ENCODE results near the gene LYAR.

Gene LYAR

GRCh38 chr4:4315461-4316149 lies 25.7 kb upstream of the LYAR start:
- DNase-seq (ENCODE audit: low read depth): no peak

DNA sequence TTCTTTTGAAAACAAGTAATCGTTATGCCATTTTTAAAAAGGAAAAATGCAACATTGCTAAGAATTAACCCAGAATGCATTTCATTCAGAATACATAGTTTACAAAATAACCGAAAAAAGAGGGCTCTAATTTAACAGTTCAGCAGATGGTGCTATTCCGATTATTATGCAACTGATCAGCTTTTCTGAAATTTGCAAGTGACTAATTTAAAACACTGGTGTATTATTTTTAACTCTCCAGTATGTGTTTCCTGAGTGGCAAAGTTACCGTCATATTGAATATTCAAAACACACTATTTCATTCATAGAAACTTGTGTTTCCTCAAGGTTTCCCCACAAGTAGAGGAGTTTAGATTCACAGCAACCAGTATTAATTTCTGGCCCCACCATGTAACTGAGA lies 21.2 kb upstream of the LYAR start:
- no peak for DNase-seq (ENCODE audit: low read depth)

DNA sequence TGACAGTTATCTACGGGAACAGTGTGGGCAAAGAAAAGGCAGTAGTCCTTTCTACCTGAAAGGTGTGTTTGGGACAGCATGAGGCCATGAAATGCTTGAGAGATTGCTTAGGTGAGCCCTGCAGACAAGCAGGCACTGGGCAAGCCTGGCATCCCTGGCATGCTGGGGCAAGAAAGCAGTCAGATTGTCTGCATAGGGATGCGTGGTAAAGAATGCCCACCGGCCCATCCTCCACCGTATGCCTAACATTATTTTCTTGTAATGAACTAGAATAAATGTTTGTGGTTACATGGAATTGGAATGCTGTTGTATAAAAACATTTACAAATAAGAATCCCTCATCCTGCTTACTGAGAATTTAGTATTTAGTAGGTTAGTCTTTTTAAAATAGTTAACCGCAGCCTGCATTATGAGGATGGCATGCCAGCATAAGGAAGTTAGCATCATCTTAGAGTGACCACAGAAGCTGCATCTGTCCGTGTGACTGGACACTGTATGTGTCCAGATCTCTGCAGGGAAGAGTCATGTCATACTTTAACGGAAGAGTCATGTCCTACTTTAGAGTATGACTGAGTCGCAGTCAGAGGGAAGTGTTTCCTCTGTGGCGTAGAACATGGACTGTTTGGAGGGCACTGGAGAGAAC lies 19.0 kb upstream of the LYAR start:
- DNase-seq (ENCODE audit: low read depth): no peak

GRCh38 chr4:4306920-4307319 lies 17.0 kb upstream of the LYAR start:
- no peak for DNase-seq (ENCODE audit: low read depth)

DNA sequence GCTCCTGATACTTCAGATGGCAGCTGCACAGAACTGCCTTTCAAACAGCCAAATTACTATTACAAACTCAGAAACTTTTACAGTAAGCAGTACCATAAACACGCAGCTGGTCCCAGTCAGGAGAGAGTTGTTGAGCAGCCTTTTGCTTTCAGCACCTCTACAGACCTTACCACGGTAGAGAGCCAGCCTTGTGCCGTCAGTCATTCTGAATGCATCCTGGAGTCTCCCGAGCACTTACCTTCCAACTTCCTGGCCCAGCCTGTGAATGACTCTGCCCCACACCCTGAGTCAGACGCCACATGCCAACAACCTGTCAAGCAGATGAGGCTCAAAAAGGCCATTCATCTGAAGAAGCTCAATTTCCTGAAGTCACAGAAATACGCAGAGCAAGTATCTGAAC lies 12.5 kb upstream of the LYAR start:
- no peak for DNase-seq (ENCODE audit: low read depth)

GRCh38 chr4:4302001-4302400 lies 12.0 kb upstream of the LYAR start:
- no peak for DNase-seq (ENCODE audit: low read depth)

DNA sequence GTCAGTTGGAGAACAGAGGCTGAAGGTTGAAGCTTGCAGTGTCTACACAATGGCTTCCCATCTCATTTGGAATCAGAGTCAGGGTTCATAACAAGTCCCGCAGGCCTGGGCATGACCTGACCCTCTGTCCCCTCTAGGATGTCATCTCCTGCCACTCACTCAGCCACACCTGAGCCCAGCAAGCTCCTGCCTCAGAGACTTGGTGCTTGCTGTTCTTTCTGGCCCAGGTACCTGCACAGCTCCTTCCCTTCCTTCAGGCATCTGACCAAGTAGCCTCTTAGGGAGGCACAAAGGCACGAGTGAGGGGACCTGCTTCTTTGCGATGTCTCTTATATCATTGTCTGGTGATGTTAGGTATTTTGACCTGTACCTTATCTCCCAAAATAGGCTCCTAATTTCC lies 9.1 kb upstream of the LYAR start:
- DNase-seq (ENCODE audit: low read depth): no peak

DNA sequence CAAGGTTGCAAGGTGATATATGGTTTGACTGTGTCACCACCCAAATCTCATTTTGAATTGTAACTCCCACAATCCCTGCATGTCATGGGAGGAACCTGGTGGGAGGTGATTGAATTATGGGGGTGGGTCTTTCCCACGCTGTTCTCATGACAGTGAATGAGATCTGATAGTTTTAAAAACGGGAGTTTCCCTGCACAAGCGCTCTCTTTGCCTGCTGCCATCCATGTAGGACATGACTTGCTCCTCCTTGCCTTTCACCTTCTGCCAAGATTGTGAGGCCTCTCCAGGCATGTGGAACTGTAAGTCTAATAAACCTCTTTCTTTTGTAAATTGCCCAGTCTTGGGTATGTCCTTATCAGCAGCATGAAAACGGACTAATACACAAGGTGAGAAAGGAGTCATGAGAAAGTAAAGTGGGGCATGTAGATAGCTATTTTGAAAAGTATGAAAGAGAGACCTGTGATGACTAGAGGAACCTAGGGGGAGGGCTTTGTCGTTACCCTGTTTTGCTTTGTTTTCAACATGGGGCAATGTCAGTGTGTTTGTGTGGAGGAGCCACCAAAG lies 6.4 kb upstream of the LYAR start:
- DNase-seq (ENCODE audit: low read depth): no peak

DNA sequence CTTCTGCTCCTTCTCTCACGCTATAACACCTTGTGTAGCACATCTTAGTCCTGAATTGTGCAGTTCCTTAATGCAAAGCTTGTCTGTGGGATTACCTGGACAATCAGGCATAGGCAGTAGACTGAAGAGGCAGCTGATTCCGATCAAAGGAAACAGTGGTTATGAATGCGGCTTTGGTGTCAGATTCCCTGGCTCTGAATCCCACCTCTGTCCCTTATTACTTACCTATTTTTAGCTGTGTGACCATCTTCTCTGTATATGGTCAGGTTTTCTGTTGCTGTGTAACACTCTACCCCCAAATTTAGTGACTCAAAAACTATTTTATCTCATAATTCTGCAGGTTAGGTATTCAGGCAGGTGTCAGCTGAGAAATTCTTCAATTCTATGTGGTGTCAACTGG lies 3.3 kb upstream of the LYAR start:
- DNase-seq (ENCODE audit: low read depth): no peak

DNA sequence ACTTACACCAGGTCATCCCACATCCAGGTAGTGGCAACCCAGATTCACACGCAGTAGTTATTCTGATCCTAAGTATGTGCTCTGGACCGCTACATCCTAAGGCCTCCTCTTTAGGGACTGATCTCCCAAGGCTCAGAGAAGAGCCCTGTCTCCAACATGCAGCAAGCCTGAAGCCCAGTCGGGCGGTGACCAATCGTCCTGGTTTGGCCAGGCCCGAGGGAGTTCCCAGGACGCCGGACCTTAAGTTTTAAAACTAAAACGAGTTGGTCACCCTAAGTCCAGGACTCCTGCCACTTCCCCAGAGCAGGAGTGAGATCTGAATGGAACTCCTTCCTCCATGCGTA lies 385 bp downstream of the LYAR start:
- DNase-seq (ENCODE audit: low read depth): peak; percentile 8

GRCh38 chr4:4289055-4289454 lies 899 bp downstream of the LYAR start:
- no peak for DNase-seq (ENCODE audit: low read depth)

DNA sequence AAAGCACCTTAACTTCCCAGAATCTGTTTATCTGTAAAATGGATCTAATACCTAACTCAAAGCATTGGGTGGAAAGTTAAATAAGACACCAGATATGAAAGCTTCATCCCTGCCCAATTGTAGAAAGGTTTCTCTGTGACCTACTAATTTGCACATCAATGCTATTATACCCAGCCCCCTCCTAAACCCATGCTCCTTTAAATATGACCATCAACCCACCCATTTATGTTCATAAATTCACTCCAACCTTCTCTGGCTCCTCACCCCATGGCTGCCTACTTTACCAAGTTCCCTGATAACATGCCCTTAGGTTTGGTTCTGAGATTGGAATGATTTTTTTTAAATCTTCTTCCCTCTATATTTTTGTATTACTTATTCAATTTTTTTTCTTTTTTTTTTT lies 1.9 kb downstream of the LYAR start:
- no peak for DNase-seq (ENCODE audit: low read depth)

- DNase-seq (ENCODE audit: low read depth): peak; percentile 15
Observed at GRCh38 chr4:4284827-4285618, 4.9 kb downstream of the LYAR start.

DNA sequence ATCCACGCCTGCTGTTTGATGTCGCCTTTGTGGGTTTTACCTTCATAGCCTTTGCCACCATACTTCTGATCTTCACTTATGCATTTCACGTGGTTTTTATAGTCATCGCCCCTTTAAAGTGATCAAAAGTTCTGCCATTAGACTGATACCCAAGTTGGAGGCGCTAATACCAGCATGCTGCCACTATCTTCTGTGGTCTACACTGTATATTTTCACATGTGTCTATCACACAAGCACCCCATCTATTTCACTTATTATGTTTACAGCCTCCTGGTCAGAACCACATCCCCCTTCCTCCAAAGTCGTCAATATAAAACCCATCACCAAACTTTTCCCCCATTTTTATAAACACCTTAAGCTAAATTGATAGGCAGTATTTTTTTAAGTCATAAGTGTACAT lies 8.2 kb downstream of the LYAR start:
- no peak for DNase-seq (ENCODE audit: low read depth)

- no peak for DNase-seq (ENCODE audit: low read depth)
Observed at GRCh38 chr4:4277531-4277930, 12.4 kb downstream of the LYAR start.

GRCh38 chr4:4274226-4274625 lies 15.7 kb downstream of the LYAR start:
- DNase-seq (ENCODE audit: low read depth): no peak

DNA sequence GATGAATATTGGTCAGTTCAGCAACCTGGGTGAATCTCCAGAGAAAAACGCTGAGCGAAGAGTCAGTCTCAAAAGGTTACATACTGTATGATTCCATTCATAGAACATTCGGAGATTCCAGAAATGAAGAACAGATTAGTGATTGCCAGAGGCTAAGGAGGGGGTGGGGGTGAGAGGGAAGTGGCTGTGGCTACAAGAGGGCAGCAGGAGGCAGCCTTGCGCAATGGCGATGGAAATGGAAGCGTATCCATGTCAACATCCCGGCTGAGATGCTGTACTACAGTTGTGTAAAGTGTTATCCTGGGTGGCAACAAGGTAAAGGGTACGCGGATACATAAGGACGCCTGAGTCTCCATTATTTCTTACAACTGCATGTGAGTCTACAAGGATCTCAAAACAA lies 18.0 kb downstream of the LYAR start:
- no peak for DNase-seq (ENCODE audit: low read depth)

DNA sequence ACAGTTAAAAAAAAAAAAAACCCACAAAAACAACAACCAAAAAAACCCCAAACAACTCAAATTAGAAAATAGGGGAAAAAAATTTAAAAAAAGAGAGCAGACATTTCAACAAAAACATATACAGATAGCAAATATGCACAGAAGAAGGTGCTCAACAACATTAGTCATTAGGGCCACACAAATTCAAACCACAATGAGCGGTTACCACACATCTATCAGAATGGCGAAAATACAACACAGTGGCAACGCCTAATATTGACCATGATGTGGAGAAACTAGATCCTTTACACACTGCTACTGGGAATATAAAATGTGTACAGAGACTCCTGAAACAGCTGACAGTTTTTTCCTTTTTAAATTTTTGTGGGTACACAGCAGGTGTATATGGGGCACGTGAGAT lies 19.4 kb downstream of the LYAR start:
- DNase-seq (ENCODE audit: low read depth): no peak

- no peak for DNase-seq (ENCODE audit: low read depth)
Observed at GRCh38 chr4:4269856-4270255, 20.1 kb downstream of the LYAR start.

DNA sequence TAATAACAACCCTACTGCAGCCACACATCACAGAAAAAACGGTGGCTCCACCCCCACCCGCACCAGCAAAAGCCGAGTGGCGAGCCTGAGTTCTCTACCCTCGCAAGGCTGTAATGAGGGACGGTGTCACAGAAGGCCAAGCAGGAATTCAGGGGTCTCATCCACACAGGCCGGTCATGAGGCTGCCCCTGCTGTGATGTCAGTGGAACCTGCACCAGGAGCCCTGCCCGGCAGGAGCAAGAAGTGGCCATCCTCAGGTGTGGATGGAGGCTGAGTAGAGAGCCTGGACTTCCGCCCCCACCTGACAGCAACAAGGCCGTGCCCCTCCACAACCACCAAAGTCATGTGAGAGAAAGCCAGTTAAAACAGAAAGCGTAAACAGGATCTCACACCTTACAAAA lies 20.6 kb downstream of the LYAR start:
- DNase-seq (ENCODE audit: low read depth): no peak

- DNase-seq (ENCODE audit: low read depth): no peak
Observed at GRCh38 chr4:4268776-4269175, 21.2 kb downstream of the LYAR start.

- no peak for DNase-seq (ENCODE audit: low read depth)
Observed at GRCh38 chr4:4267981-4268380, 22.0 kb downstream of the LYAR start.

- peak; percentile 4 for DNase-seq (ENCODE audit: low read depth)
Observed at GRCh38 chr4:4260185-4260751, 29.7 kb downstream of the LYAR start.
